H1 (cell line): Measurements from ENCODE around the gene TOR4A. TPM values are rescaled to one million over a fixed set of nuclear protein-coding genes. Genes with fewer than 3 reads are reported as not detected.

Experiments
- CREB1 ChIP-seq: IDR thresholded peaks from 2 replicates; pipeline ENCODE4 v1.6.1; 2012; ENCODE audit warnings: inconsistent platforms
- JUN ChIP-seq: IDR thresholded peaks from 2 replicates; pipeline ENCODE4 v1.6.1; 2011; ENCODE audit warnings: low read depth, mild to moderate bottlenecking, improper control_type of control experiment, low read length
- SIX5 ChIP-seq: IDR thresholded peaks from 2 replicates; pipeline ENCODE4 v1.6.1; 2011; ENCODE audit warnings: mild to moderate bottlenecking, low read depth, low read length
- SP2 ChIP-seq: IDR thresholded peaks from 2 replicates; pipeline ENCODE4 v1.6.1; 2012; ENCODE audit warnings: mild to moderate bottlenecking, low read length, inconsistent platforms
- SRF ChIP-seq: IDR thresholded peaks from 2 replicates; pipeline ENCODE4 v1.6.1; 2011; ENCODE audit warnings: mild to moderate bottlenecking, low read depth, low read length, moderate library complexity
- polyA plus RNA-seq, 7 experiments: library from polyadenylated mRNA; depleted of rRNA in 3 of 7; stranded (reverse) in 5 of 7; unstranded in 2 of 7; fragments of >200 nt in 5 of 7; fragments of 200-250 nt in 2 of 7; gene quantifications; 1 replicate in 5 of 7; 2 replicates in 1 of 7; 4 replicates in 1 of 7; pipeline versions ENCODE4 v1.2.1 to v1.2.3, GENCODE V29; 2011 to 2013; ENCODE audit warnings: missing spikeins in 2 of 7, mixed read lengths in 2 of 7
- total RNA-seq: library from RNA; stranded (reverse); fragmentation: NEBNext Ultra II Directional; extraction: Animal tissue kit (Norgen Biotek cat#: 25700); gene quantifications from 2 replicates; pipeline ENCODE4 v1.2.1, GENCODE V29; 2021
- TF ChIP-seq, protein P1 (sequence below): IDR thresholded peaks from 2 replicates; pipeline ENCODE4 v1.6.1; 2011; ENCODE audit warnings: low read length, improper control_type of control experiment

The TOR4A gene
- total and polyA plus RNA-seq, 2 of the 8 experiments (the other 6 are each of a cell fraction or from before 2014, with no cell fraction given) = 8.4 to 9.3 TPM

DNA sequence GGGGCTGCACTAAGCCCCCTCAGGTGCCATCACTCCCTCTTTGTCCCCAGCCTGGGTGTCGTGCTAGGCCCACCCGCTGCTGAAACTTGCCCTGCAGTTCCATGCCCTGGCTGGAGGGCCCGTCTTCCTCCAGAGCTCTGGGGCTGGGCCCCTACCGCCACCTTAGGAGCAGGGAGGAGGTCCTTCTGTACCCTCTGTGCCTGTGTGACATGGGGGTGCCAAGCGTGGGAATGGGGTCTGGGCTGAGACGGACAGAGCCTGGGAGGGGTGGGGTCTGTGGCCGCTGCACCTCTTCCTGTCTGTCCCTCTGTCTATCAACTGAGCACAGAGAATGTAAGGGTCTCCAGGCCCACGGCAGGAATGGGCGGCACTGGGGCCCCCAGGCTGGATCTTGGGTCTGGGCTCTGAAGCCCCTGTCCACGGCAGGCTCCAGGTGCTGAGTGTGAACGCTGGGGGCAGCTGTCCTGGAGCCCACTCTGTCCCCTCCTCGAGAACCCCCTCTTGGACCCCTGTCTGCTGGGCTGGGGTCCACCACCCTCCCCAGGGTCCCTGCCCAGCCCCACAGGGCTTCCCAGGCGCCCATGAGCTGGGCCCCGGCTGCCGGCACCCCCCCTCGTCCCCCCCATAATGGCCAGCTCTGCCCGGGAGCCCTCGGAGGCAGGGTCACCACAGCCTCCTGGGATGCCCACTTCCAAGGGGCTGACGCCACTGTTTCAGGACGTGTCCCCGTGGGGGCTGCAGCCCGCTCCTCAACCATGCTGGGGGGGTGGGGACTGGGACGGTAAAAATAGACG lies 40.4 kb downstream of the TOR4A start (continued):
- TF ChIP-seq, protein P1, sequence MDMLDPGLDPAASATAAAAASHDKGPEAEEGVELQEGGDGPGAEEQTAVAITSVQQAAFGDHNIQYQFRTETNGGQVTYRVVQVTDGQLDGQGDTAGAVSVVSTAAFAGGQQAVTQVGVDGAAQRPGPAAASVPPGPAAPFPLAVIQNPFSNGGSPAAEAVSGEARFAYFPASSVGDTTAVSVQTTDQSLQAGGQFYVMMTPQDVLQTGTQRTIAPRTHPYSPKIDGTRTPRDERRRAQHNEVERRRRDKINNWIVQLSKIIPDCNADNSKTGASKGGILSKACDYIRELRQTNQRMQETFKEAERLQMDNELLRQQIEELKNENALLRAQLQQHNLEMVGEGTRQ = no peak
- TF ChIP-seq SRF = no peak
- no peak for TF ChIP-seq SIX5
- no peak for TF ChIP-seq SP2
- TF ChIP-seq CREB1 = no peak
- TF ChIP-seq JUN = no peak
